GM18526 (cell line): Measurements from ENCODE around the gene DEK.

ENCODE experiments used
- POLR2A ChIP-seq: IDR thresholded peaks from 3 replicates; pipeline ENCODE4 v1.6.1; 2011; ENCODE audit not compliant: insufficient read length; ENCODE audit errors: extremely low read depth

DEK gene

DNA sequence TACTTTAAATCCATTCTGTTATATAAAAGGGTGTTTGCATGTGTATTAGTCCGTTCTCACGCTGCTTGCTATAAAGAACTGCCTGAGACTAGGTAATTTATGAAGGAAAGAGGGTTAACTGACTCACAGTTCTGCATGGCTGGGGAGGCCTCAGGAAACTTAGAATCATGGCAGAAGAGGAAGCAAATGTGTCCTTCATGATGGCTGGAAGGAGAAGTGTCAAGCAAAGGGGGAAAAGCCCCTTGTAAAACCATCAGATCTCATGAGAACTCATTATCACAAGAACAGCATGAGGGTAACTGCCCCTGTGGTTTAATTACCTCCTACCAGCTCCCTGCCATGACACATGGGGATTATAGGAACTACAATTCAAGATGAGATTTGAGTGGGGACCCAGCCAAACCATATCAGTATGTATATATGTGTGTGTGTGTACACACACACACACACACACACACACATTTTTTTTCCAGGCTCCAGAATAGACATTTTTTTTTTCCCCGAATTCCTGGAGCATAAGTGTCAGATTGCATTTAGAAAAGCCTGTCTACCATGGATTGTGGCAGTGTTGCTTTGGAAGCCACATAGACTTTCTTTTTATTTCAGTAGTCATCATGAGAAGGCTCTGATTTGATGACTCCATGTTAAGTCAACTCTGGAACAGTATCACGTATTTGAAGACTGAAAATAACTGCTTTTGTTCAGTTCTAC lies 77.6 kb downstream of the DEK start:
- no peak for TF ChIP-seq POLR2A

DNA sequence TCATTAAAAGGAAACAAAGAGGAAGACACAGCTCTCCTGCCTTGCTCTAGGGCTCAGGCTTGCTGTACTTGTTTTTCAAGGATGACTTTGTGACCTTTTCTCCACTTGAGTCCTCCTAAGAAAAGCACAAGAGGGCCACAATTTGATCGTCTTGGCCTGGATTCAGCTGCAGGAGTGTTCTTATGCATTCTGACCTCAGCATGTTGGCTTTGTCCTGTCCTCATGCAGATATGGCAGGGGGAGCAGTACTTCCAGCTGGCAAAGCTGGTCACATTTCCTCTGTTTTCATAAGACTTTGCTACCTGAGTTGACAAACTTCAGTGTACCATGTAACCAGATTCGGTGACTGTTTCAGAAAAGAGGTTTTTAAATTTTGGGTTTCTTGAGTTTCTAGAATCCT lies 78.3 kb downstream of the DEK start:
- no peak for TF ChIP-seq POLR2A

DNA sequence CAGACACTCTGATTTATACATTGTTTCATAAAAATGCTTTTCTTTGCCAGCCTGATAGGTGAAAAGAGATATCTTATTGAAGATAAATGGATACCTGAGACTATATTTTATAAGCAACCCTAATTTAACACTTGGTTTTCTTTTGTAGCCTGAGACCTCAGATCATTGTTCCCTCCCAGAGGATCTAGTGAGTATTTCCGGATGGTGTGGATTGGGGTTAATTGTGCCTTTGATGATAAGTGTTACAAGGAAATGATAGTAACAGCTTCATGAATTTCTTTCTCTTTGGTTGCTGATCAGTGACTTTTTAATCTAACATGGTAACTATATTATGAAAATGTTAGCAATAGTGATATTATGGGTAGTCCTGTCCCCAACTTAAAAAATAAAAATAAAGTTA lies 78.7 kb downstream of the DEK start:
- TF ChIP-seq POLR2A = no peak

DNA sequence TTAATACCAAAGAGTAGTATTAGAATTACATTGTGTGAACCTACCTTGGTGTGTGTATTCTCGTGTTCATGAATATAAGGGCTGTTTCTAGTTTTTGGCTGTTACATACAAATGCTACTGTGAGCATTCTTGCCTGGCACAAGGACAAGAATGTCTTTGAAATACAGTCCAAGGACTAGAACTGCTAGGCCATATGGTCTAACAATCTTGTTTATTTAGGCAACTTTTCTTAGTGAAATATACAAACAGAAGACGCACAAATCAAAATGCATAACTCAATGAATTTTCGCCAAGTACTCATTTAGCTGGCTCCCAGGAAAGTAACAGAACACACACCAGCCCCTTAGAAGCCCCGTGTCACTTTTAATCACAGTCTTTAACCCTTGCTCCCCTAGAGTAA lies 80.6 kb downstream of the DEK start:
- no peak for TF ChIP-seq POLR2A

DNA sequence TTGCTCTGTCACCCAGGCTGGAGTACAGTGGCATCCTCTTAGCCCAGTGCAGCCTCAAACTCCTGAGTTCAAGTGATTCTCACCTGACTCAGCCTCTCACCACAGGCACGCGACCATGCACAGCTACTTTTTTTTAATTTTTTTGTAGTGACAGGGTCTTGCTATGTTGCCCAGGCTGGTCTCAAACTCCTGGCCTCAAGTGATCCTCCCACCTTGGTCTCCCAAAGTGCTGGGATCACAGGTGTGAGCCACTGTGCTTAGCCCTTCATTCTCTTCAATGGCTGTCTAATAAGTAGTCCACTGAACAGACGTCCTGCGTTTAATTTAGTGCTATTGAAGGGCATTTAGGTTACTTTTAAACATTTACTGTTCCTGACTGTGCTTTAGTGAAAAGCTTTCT lies 81.8 kb downstream of the DEK start:
- TF ChIP-seq POLR2A = no peak

DNA sequence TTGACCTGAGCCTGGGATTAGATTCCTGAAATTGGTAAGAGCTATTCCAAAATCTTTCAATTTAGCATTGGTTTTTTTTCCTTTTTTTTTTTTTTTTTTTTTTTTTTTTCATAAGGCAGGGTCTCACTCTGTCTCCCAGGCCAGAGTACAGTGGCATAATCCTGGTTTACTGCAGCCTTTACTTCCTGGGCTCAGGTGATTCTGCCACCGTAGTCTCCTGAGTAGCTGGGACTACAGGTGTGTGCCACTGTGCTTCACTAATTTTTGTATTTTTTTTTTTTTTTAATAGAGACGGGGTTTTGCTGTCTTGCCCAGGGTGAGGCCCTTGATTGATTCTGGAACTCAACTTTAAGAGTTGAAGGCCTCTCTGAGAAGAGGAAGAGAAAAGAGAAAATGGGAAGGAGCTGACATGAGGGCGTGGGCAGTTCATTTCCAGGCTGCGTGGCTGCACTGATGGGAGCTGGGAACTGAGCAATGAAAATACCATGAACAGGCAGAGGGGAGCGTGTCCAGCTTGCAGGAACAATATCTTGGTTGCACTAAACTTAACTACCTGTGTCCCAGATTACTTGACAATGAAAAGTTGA lies 84.5 kb downstream of the DEK start:
- no peak for TF ChIP-seq POLR2A

DNA sequence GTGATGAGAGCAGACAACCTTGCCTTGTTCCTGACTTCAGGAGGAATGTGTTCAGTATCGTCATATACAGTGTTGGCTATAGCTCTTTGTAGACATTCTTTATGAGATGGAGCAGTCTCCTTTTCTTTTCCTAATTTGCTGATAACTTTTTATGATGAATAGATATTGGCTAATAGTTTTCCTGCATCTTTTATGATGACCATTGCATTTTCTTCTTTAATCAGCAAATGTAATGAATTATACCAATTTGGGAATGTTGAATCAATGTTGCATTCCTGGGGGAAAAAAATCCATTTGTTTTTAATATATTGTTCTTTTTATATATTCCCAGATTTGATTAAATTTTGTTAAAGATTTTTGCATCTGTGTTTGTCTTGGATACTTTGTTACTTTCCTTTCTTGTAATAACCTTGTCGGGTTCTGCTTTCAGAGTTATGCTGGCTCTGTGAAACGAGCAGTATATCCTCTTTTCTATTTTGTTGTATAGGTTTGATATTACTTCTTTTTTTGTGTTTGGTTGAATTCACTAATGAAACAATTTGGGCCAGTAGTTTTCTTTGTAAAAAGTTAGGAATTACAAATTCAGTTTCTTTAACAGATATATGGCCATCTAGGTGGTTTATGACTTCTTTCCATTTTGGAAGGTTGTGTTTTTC lies 85.2 kb downstream of the DEK start:
- TF ChIP-seq POLR2A = no peak

DNA sequence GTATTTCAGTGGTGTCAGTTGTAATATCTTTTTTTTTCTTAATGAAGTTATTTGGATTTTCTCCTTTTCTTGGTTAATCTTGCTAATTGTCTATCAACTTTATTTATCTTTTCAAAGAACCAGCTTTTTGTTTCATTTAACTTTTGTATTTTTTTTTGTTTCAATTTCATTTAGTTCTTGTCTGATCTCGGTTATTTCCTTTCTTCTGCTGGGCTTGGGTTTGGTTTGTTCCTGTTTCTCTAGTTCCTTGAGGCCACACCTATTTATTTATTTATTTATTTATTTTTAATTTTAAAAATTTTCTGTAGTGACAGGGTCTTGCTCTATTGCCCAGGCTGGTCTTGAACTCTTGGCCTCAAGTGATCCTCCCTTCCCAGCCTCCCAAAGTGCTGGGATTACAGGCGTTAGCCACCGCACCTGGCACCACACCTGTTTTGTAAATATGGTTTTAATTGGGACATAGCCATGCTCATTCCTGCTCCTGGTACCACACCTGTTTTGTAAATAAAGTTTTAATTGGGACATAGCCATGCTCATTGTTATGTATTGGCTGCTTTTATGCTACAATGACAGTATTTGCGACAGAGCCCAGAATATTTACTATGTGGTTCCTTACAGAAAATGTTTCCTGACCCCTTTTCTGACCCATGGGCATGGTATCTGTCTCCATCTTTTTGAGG lies 86.9 kb downstream of the DEK start:
- TF ChIP-seq POLR2A = no peak
